COLO829 (cell line): ENCODE results near the gene ZDHHC14.
A peak's percentile ranks its signal among the peaks of the same experiment; 100 is the strongest.
"Not testable (repeated sequence)": the region's sequence is repeated elsewhere in the genome, so short reads cannot be mapped to it uniquely, and the experiment has no call there.

ENCODE experiments used
- DNase-seq: peaks from one replicate; pipeline ENCODE4 v3.0.0; 2012; ENCODE audit warnings: low spot score

ZDHHC14 gene

DNA sequence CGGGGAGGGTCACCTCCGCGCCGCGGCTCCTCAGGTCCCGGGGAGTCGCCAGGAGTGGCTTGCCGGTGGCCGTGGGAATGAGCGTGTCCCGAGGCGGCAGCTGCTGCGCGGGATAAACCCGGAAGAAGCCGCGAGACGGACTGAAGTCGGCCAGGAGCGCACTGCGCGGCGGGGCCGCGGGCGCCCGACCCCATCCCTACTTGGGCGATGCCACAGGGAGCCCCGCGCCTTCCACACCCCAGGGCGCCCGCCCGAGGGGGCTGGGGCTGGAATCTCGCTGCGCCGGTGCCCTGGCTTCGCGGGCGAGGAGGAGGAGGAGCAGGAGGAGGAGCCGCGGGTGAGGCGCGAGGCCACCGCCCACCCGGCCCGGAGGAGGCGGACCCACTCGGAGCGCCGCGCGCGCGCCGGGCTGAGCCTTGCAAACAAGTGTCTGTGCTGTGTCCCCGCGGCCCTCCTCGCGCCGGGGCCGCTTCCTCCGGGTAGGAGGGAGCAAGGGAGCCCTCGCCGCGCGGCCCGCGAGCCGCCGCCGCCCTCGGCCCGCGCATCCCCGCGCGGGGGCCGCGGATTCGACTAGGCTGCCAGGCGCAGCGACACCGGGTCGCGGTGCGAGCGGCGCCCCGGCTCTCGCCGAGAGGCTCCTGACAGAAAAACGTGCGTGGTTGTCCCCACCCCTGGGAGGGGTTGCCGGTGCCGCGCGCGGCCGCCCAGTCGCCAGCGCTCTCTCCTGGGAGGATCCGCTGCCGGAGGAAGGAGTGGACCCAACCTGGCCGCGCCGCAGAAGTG lies at the start of gene ZDHHC14:
Gene ZDHHC14, plus strand, starts transcription at position 412 of the 783 bp plus-strand sequence.
- DNase-seq: peak; percentile 30

GRCh38 chr6:157332813-157333212 lies 48.2 kb upstream of the ZDHHC14 start:
- no peak for DNase-seq

- peak; percentile 70 for DNase-seq
Observed at GRCh38 chr6:157333537-157333936, 47.5 kb upstream of the ZDHHC14 start.

DNA sequence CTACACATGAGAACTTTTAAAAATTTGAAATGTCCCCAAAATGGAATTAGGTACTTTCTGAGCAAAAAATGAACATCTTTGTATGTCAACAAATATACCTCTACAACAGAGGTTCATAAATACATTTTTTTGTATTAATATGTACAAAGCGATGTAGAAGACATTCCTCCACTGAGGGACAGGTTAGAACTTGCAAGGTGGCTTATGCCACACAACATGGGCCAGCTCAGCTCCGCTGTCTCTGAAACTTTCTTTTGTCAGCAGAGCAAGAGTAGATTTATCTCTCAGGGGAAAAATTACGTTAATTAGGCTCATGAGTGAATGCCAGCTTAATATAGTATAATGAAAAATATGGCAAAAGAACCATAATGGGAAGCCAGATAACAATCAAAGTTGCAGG lies 47.0 kb upstream of the ZDHHC14 start:
- no peak for DNase-seq

DNA sequence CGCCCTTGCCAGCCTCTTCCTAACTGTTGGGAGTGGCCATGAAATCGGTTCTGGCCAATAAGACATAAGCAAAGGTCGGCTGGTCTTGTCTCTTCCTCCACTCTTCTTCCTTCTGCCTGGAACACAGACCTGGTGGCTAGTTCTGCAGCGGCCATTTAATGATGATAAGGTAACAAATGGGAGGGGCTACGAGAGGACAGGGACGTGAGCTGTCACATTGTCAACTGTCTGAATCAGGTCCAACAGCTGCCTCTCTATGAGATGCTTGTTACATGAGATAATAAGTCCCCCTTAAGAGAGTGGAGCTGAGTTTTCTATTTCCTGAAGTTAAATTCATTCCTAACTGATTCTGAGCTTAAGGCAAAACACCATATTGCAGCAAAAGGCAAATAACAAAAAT lies 45.2 kb upstream of the ZDHHC14 start:
- no peak for DNase-seq

- not testable (repeated sequence) for DNase-seq
Observed at GRCh38 chr6:157337276-157337675, 43.7 kb upstream of the ZDHHC14 start.

DNA sequence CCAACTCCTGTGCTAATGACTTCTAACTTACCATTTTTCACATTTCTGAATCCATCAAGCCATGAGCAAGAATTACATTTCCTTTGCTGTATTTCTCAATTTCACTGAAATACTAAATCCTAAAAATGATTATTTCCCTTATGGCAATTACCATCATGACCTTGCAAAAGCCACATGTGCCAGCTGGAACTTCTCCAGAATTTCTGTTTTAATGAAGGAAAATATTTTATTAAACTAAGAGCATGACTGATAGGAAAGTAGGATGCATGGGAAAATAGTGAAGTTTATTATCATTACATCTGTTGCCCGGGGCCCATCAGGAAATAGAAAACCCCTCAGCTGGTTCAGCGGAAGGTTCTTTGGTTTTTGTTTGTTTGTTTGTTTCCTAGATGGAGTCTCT lies 43.2 kb upstream of the ZDHHC14 start:
- DNase-seq: no peak

DNA sequence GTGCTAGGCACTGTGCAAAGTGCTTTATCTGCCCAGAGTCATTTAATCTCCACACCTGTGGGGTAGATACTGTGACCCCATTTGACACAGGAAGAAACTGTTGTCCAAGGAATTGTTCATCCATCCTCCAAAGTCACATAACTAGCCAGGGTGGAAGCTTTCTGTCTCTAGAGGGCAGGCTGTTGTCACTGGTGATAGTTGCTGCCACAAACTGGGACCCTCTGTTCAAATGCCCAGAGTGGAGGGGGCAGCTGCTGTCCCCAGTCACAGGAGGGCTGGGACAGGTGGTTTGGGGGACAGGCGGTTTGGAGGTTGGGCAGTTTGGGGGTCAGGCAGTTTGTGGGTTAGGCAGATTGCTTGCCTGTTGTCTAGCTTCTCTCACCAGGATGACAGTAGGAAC lies 41.6 kb upstream of the ZDHHC14 start:
- DNase-seq: no peak

DNA sequence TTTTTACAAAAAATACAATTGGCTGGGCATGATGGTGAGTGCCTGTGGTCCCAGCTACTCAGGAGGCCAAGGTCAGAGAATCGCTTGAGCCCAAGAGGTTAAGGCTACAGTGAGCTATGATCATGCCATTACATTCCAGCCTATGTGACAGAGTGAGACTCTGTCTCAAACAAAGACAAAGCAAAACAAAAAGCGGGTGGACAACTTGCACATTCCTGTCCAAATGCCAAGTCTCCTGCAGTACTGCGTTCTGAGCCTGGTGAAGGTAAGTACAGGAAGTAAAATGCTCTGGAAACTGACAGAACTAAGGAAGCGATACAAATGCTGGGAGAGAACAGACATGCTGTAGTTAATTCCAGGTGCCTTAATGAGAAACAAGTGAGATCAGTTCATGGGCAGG lies 37.3 kb upstream of the ZDHHC14 start:
- no peak for DNase-seq

DNA sequence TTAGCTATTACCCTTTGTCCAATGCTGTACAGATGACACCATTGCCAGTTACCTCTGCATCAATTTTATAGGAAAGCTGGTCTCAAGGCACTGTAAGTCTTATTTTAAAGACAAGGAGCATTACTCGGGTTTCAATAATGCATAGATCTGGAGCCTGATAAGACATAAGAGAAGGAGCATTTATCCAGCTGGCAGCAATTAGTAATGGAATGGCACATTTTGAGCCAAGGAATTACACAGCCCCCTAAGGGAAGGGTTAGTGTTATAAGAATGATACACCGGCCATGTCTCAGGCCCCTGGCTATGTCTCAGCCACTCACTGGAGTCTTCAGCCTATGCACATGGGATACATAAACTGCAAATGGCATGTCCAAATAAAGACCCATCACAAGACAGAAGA lies 34.6 kb upstream of the ZDHHC14 start:
- DNase-seq: no peak

DNA sequence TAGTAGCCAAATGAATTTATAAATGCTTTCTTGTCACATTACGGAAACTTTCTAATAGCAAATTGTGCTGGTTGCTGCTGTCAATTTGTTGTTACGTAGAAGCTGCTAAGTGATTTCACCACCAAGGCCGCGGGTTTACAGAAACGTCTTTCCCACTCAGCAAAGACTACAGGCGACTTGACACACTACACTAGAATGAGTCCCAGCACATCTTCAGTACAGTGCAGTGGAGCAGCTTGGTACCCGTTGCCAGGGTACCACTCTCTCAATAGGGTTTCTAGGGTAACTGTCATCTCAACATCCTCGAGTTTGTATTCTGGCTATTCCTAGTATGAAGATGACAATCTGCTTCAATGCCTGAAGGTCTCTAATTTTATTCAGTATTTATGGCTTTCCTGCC lies 22.7 kb upstream of the ZDHHC14 start:
- no peak for DNase-seq

DNA sequence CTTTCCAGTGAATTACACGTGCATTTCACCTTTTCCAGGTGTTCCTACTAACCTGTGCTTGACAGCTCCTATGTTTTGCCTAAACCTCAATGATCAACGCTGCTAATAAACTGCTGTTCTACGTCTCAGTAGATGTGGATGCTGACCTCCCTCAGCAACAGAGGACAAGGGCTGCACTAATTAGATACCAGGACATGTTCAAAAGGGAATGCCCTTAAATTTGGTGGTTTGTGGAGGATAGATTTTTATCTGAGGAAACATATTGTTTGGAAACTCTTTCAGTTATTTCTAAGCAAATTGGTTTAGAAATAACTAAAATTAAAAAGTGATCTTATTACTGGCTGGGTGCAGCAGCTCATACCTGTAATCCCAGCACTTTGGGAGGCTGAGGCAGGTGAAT lies 19.1 kb upstream of the ZDHHC14 start:
- no peak for DNase-seq

DNA sequence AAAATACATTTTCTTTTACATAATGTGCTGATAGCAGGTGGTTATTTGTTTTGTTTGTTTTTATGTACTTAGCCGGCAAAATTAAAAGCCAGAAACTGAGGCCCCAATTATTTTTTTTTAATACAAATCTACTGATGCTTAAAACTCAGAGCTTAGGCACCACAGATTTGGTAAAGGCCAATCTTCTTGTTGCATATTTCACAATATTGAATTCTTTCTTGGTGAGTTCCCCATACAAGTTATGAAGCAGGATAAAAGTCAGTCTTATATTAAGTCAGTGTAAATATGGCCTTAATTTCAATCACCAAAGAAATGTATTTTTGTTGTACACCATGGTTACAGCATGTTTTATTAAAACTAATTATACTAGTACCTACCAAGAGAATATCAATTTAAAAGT lies 16.3 kb upstream of the ZDHHC14 start:
- no peak for DNase-seq

DNA sequence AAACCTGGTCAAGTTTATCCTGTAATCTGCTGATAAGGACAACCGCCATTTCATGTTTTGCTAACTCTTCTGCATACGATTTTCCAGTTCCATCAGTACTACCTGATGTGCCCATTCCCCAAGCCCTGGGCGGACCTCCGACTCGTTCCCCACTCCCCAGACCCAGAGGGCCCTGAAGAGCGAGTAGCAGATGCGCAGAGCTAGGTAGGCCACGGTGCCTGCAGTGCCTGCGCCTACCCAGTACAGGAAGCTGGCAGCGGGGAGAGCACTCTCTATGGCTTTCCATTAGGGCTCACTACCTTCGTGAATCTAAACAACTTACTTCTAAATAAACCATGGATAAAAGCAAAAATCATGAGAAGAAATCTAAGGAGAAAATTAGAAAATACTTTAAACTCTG lies 14.3 kb upstream of the ZDHHC14 start:
- DNase-seq: no peak

DNA sequence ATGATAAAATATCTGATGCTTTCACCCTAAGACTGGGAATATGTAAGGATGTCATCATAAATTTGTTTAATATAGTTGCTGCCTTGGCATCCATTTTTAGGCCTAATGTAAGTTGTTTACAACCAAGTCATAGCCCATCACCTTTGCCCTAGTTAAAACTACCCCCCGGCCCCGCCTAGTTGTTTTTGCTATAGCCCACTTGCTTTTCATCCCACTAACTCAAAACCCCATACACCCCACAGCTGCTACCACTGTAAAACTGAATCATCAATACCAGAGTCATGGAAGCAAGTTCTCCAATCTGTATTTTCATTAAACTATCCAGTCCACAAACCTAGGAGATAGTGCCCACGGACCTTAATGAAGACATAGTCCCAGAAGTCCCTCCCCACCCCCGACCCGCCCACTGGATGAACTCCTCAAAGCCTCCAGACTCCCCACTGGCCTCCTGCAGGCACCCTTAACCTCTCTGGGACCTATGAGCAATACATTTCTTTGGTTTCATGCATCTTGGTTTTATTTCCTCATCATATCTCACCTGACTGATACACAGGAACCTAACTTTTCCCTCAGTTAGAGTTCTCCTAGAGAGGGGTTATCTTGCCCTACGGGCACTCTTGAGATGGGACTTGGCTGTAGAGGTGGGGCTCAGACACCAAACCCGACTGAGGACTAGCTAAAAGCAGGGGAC lies 12.5 kb upstream of the ZDHHC14 start:
- no peak for DNase-seq

DNA sequence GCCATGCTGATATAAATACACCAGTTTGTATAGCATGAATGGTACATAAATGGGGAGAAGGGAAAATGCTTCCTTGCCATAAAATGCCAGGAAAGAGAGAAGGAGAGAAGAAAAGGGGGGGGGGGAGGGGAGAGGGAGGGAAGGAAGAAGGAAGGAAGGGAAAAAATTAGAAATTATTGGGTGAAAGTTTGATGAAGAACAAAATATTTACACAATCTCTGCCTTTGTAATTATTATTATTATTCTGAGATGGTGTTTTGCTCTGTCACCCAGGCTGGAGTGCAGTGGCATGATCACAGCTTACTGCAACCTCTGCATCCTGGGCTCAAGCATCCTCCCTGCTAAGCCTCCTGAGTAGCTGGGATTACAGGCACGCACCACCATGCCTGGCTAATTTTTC lies 10.2 kb upstream of the ZDHHC14 start:
- no peak for DNase-seq

DNA sequence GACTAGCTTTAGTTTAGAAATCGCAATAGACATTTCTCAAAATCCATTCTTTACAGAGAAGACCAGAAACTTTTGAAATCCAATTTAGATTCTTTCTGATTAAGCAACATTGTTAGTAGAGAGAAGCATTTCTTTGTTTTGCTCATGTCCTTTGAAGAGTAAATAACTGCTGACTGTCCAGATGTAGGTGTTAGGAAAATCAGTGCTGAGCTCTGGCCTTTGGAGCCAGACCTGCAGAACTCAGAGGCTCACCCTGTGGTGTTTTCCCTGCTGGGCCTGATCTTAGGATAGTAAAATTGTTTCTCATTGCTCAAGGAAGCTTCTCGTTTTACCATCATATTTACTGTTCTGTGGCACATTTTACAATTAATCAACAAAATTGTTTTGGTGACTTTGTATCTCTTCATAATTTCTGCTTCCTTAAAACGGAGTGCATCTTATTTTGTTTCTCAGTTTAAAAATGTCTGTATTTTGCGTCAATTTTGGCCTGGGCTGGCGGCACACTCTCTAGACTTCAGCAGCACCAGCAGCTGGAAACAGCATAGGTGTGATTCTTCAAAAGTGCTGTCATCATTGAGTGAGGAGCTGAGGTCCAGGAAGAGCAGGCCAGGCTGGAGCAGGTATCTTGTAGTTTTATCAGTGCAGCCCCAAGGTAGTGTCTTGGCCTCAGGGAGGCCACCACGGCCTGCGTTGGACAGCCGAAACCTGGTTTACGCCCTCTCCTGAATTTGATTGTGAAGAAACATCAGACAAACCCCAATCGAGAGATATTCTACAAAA lies 8.3 kb upstream of the ZDHHC14 start:
- DNase-seq: no peak

GRCh38 chr6:157374889-157375443 lies 6.0 kb upstream of the ZDHHC14 start:
- DNase-seq: peak; percentile 21

GRCh38 chr6:157376241-157376640 lies 4.7 kb upstream of the ZDHHC14 start:
- no peak for DNase-seq

DNA sequence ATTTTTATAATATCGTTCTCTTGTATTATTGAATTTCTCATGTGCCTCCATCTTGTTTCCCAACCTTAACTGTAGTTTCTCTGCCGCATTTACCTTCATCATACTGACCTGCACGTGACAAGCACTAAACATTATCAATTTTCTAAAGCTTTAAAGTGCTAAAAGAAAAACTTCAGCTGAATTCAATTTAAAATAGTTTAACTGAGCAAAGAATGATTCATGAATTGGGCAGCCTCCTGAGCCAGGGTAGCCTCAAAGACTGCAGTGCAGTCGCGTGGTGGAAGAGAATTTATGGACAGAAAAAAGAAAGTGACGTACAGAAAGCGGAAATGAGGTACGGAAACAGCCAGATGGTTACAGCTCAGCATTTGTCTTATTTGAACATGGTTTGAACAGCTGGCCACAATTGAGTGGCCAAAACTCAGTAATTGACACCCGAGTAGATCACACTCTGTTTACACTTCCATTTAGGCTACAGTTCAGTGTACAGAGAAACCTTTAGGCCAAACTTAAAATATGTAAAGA lies 4.2 kb upstream of the ZDHHC14 start:
- DNase-seq: no peak

GRCh38 chr6:157379656-157380457 lies 1.1 kb upstream of the ZDHHC14 start:
- DNase-seq: peak; percentile 68

- DNase-seq: no peak
Observed at GRCh38 chr6:157380458-157380778, 572 bp upstream of the ZDHHC14 start.
